ENCODE measurements around the gene CASQ2. TPM values are rescaled to one million over a fixed set of nuclear protein-coding genes. Genes with fewer than 3 reads are reported as not detected.

Gene CASQ2
- polyA plus RNA-seq, 2 of the 4 experiments (the other 2 are of a cell fraction) = not detected

- DNase-seq (ENCODE audit: low read depth in 1 of 2, low spot score in 1 of 2) (no peak), ATAC-seq (no peak), FAIRE-seq (no peak)
- WGBS (ENCODE audit: missing lambda C conversion rate) = 90% methylated on average over 8 of the region's 8 CpGs
- TF ChIP-seq RNF2 (IDR thresholded peaks at IDR 0.05; ENCODE audit: borderline replicate concordance, low read depth) = no peak
- TF ChIP-seq HOXB5 (CRISPR knock-in tag; IDR thresholded peaks at IDR 0.05) = no peak
- no peak for TF ChIP-seq USF2 (IDR thresholded peaks at IDR 0.05)
- TF ChIP-seq JUN (IDR thresholded peaks at IDR 0.05) = no peak
- TF ChIP-seq TP53 (CRISPR knock-in tag; IDR thresholded peaks at IDR 0.05) = no peak
- no peak for TF ChIP-seq CHD4 (IDR thresholded peaks at IDR 0.05; ENCODE audit: borderline replicate concordance)
- no peak for TF ChIP-seq CBX2 (IDR thresholded peaks at IDR 0.05; ENCODE audit: borderline replicate concordance, low read depth)
- no peak for TF ChIP-seq ESRRA (IDR thresholded peaks at IDR 0.05; ENCODE audit: borderline replicate concordance, low read length)
- TF ChIP-seq MYC (IDR thresholded peaks at IDR 0.05; ENCODE audit: borderline replicate concordance, low read length) = no peak
- TF ChIP-seq JUNB (IDR thresholded peaks at IDR 0.05) = no peak
- no peak for TF ChIP-seq MAX (IDR thresholded peaks at IDR 0.05)
- ChIA-PET POLR2A (no interaction called here), CTCF (interaction anchor here (1.7 kb wide), 1 partner anchor 15 kb away, joined by 7 read pairs; no protein-coding TSS in a partner anchor)
- Histone ChIP-seq H3K4me1 (no peaks in the 10 kb centered on the region), H3K27ac (no peak overlapping the region), H3K4me3 (no peak overlapping the region), H3K4me2 (no peak overlapping the region), H3K9me3 (no peaks in the 10 kb centered on the region)
Measured at GRCh38 chr1:115690972-115691371, 77.5 kb downstream of the CASQ2 start.

- WGBS (ENCODE audit: missing lambda C conversion rate) = 83% methylated on average over 2 of the region's 3 CpGs
- Histone ChIP-seq H3K27ac (no peak overlapping the region), H3K4me3 (no peak overlapping the region), H3K4me2 (no peak overlapping the region), H3K4me1 (no peaks in the 10 kb centered on the region), H3K9me3 (no peaks in the 10 kb centered on the region)
- CTCF ChIA-PET = interaction anchor here (1.0 kb wide), 1 partner anchor 9 kb away, joined by 3 read pairs; no protein-coding TSS in a partner anchor
- DNase-seq (ENCODE audit: low read depth in 1 of 2, low spot score in 1 of 2) (no peak), FAIRE-seq (no peak), ATAC-seq (no peak)
- POLR2A ChIA-PET = no interaction called here
- TF ChIP-seq JUNB (IDR thresholded peaks at IDR 0.05) = no peak
- TF ChIP-seq, protein P1, sequence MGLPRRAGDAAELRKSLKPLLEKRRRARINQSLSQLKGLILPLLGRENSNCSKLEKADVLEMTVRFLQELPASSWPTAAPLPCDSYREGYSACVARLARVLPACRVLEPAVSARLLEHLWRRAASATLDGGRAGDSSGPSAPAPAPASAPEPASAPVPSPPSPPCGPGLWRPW (IDR thresholded peaks at IDR 0.05) = no peak
- TF ChIP-seq, protein P2, sequence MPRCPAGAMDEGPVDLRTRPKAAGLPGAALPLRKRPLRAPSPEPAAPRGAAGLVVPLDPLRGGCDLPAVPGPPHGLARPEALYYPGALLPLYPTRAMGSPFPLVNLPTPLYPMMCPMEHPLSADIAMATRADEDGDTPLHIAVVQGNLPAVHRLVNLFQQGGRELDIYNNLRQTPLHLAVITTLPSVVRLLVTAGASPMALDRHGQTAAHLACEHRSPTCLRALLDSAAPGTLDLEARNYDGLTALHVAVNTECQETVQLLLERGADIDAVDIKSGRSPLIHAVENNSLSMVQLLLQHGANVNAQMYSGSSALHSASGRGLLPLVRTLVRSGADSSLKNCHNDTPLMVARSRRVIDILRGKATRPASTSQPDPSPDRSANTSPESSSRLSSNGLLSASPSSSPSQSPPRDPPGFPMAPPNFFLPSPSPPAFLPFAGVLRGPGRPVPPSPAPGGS (IDR thresholded peaks at IDR 0.05) = no peak
- TF ChIP-seq PHF8 (IDR thresholded peaks at IDR 0.05; ENCODE audit: borderline replicate concordance, low read depth) = no peak
- TF ChIP-seq FOSL2 (IDR thresholded peaks at IDR 0.05) = no peak
- TF ChIP-seq FOSL2 (CRISPR knock-in tag; IDR thresholded peaks at IDR 0.05) = no peak
- no peak for TF ChIP-seq HDAC2 (IDR thresholded peaks at IDR 0.05)
- TF ChIP-seq KDM1A (IDR thresholded peaks at IDR 0.05; ENCODE audit: low read depth) = no peak
- TF ChIP-seq POLR2AphosphoS2 (conservative IDR thresholded peaks at IDR 0.05; ENCODE audit: low read length) = no peak
- TF ChIP-seq EHF (CRISPR knock-in tag; IDR thresholded peaks at IDR 0.05) = no peak
- TF ChIP-seq MAX (IDR thresholded peaks at IDR 0.05) = no peak
- no peak for TF ChIP-seq FOXS1 (CRISPR knock-in tag; IDR thresholded peaks at IDR 0.05)
- TF ChIP-seq FOSB (CRISPR knock-in tag; IDR thresholded peaks at IDR 0.05) = no peak
- no peak for TF ChIP-seq ZNF302 (CRISPR knock-in tag; IDR thresholded peaks at IDR 0.05)
- no peak for TF ChIP-seq EP300 (IDR thresholded peaks at IDR 0.05)
Measured at GRCh38 chr1:115687744-115688143, 80.8 kb downstream of the CASQ2 start.

Data from A549 (cell line).